Measurements from ENCODE around the gene TYMP. TPM values are rescaled to one million over a fixed set of nuclear protein-coding genes. Genes with fewer than 3 reads are reported as not detected.

The TYMP gene
- total RNA-seq, 1 experiment from 2014 or later, result 56.0 TPM

- Histone ChIP-seq H3K36me3 (ENCODE audit: control insufficient read depth, insufficient read depth, low read length) (no peaks in the 10 kb centered on the region), H3K9me3 (ENCODE audit: control insufficient read depth, insufficient read depth, low read depth, low read length) (no peaks in the 10 kb centered on the region), H3K27me3 (ENCODE audit: control insufficient read depth, insufficient read depth, low read length) (no peaks in the 10 kb centered on the region), H3K27ac (ENCODE audit: low read length) (no peak overlapping the region), H3K4me3 (ENCODE audit: low read depth in 2 of 2, low read length in 2 of 2) (no peak overlapping the region), H3K4me1 (ENCODE audit: control insufficient read depth, insufficient read depth, low read length) (no peaks in the 10 kb centered on the region)
- no peak for TF ChIP-seq SIN3A (IDR thresholded peaks at IDR 0.05; ENCODE audit: borderline replicate concordance, insufficient read depth, low read depth, low read length)
- no peak for TF ChIP-seq REST (IDR thresholded peaks at IDR 0.05; ENCODE audit: insufficient read depth in 1 of 2, low read depth in 2 of 2, low read length in 1 of 2)
- TF ChIP-seq CTCF (IDR thresholded peaks at IDR 0.05), result no peak
- no peak for TF ChIP-seq TCF7L2 (IDR thresholded peaks at IDR 0.05; ENCODE audit: low read depth, low read length)
- no peak for TF ChIP-seq POLR2AphosphoS5 (IDR thresholded peaks at IDR 0.05; ENCODE audit: low read depth, low read length)
- DNase-seq (ENCODE audit: low read depth, low spot score) (no peak), ATAC-seq (no peak)
- no TSS peak for BruUV-seq (replicated peaks)
- POLR2A ChIA-PET, result no interaction called here
- intact Hi-C loops (cut with micrococcal nuclease; ENCODE audit: unreplicated experiment), result no loop called here
- in situ Hi-C loops (cut with HindIII; ENCODE audit: low pct_unique_long_range_greater_than_20kb, low sequenced_read_pairs), result no loop called here
- CTCF ChIA-PET, result interaction anchor here (0.6 kb wide), 1 partner anchor 639 kb away, joined by 3 read pairs; no protein-coding TSS in a partner anchor
Measured at GRCh38 chr22:50569041-50569459, 39.2 kb upstream of the TYMP start.

- H3K4me1 ChIP-seq (ENCODE audit: control insufficient read depth, insufficient read depth, low read length), result 0 out of 2 replicates have a peak, but pooled peaks cover 2% of the 10 kb centered on the region
- DNase-seq (ENCODE audit: low read depth, low spot score) (no peak), ATAC-seq (no peak)
- no peaks in the 10 kb centered on the region for H3K27me3 ChIP-seq (ENCODE audit: control insufficient read depth, insufficient read depth, low read length)
- ChIA-PET CTCF (interaction anchor here (0.6 kb wide), 1 partner anchor 639 kb away, joined by 3 read pairs; no protein-coding TSS in a partner anchor), POLR2A (no interaction called here)
- H3K4me3 ChIP-seq (ENCODE audit: low read depth in 2 of 2, low read length in 2 of 2), result no peak overlapping the region
- no peak for TF ChIP-seq SIN3A (IDR thresholded peaks at IDR 0.05; ENCODE audit: borderline replicate concordance, insufficient read depth, low read depth, low read length)
- TF ChIP-seq POLR2AphosphoS5 (IDR thresholded peaks at IDR 0.05; ENCODE audit: low read depth, low read length), result no peak
- H3K36me3 ChIP-seq (ENCODE audit: control insufficient read depth, insufficient read depth, low read length), result no peaks in the 10 kb centered on the region
- H3K9me3 ChIP-seq (ENCODE audit: control insufficient read depth, insufficient read depth, low read depth, low read length), result no peaks in the 10 kb centered on the region
- intact Hi-C loops (cut with micrococcal nuclease; ENCODE audit: unreplicated experiment), result no loop called here
- in situ Hi-C loops (cut with HindIII; ENCODE audit: low pct_unique_long_range_greater_than_20kb, low sequenced_read_pairs), result no loop called here
- BruUV-seq (replicated peaks), result no TSS peak
- H3K27ac ChIP-seq (ENCODE audit: low read length), result no peak overlapping the region
Measured at GRCh38 chr22:50568626-50569025, 38.8 kb upstream of the TYMP start.

GRCh38 chr22:50567721-50568252, 38.0 kb upstream of the TYMP start:
- Histone ChIP-seq H3K4me3 (ENCODE audit: low read depth in 2 of 2, low read length in 2 of 2) (no peak overlapping the region), H3K27ac (ENCODE audit: low read length) (no peak overlapping the region), H3K27me3 (ENCODE audit: control insufficient read depth, insufficient read depth, low read length) (no peaks in the 10 kb centered on the region), H3K36me3 (ENCODE audit: control insufficient read depth, insufficient read depth, low read length) (no peaks in the 10 kb centered on the region), H3K4me1 (ENCODE audit: control insufficient read depth, insufficient read depth, low read length) (0 out of 2 replicates have a peak, but pooled peaks cover 4% of the 10 kb centered on the region), H3K9me3 (ENCODE audit: control insufficient read depth, insufficient read depth, low read depth, low read length) (no peaks in the 10 kb centered on the region)
- TF ChIP-seq SIN3A (IDR thresholded peaks at IDR 0.05; ENCODE audit: borderline replicate concordance, insufficient read depth, low read depth, low read length) (no peak), CTCF (IDR thresholded peaks at IDR 0.05) (no peak), TCF7L2 (IDR thresholded peaks at IDR 0.05; ENCODE audit: low read depth, low read length) (no peak), REST (IDR thresholded peaks at IDR 0.05; ENCODE audit: insufficient read depth in 1 of 2, low read depth in 2 of 2, low read length in 1 of 2) (no peak), POLR2AphosphoS5 (IDR thresholded peaks at IDR 0.05; ENCODE audit: low read depth, low read length) (no peak)
- BruUV-seq (replicated peaks), result no TSS peak
- ATAC-seq, result no peak
- DNase-seq (ENCODE audit: low read depth, low spot score), result no peak
- CTCF ChIA-PET, result no interaction called here
- POLR2A ChIA-PET, result no interaction called here
- intact Hi-C loops (cut with micrococcal nuclease; ENCODE audit: unreplicated experiment) (no loop called here), in situ Hi-C loops (cut with HindIII; ENCODE audit: low pct_unique_long_range_greater_than_20kb, low sequenced_read_pairs) (no loop called here)
